ENCODE data around the gene ULK2. TPM values are rescaled to one million over a fixed set of nuclear protein-coding genes. Genes with fewer than 3 reads are reported as not detected.
A peak's percentile ranks its signal among the peaks of the same experiment; 100 is the strongest.

ULK2 gene
- total RNA-seq, 5 donors from 2014 or later (not counting 1 experiment from before 2014, with no cell fraction given), result 9.8 to 18.5 (median 10.5) TPM

GRCh38 chr17:19747829-19748806 is 119.6 kb downstream of the ULK2 start, which contains the start of gene ALDH3A1:
Gene ALDH3A1, minus strand, starts transcription at chr17:19748298. Its CDS starts 3,169 bp downstream, at chr17:19745129.
- Mint-ChIP-seq H3K4me3 (no peak within 1 kb of the TSS), H3K4me1 (peaks cover 0 to 7% (median 4%) of the 10 kb centered on the region in 3 donors), H3K27ac (no peak within 1 kb of the TSS), H3K36me3 (no peaks in the 10 kb centered on the region), H3K9me3 (no peaks in the 10 kb centered on the region), H3K27me3 (peaks cover 6 to 8% of the 10 kb centered on the region in 2 donors)
- ATAC-seq (replicated peaks in 1 of 4) (no peak), DNase-seq (no peak)
- Histone ChIP-seq H3K9me3 (no peaks in the 10 kb centered on the region), H3K27me3 (replicated peaks in 1 of 2; ENCODE audit: control insufficient read depth in 2 of 2, extremely low read depth in 1 of 2, insufficient read depth in 2 of 2, low read length in 1 of 2) (peaks cover 0 to 48% of the 10 kb centered on the region in 2 experiments), H3K27ac (ENCODE audit: low read length) (no peak within 1 kb of the TSS), H3K4me1 (ENCODE audit: control insufficient read depth in 1 of 2, extremely low read depth in 1 of 2, insufficient read depth in 2 of 2, low read length in 2 of 2) (peaks cover 0 to 11% of the 10 kb centered on the region in 2 experiments), H3K36me3 (ENCODE audit: control insufficient read depth in 2 of 2, extremely low read depth in 1 of 2, insufficient read depth in 1 of 2, low read length in 1 of 2) (no peaks in the 10 kb centered on the region), H3K4me3 (ENCODE audit: control insufficient read depth in 1 of 2, extremely low read depth in 1 of 2, low read length in 1 of 2) (no peak within 1 kb of the TSS)
- ChIA-PET POLR2A (no interaction called here), CTCF (interaction anchor here in 1 of 2 donors (0.6 kb wide), 1 partner anchor 28 kb away, joined by 5 read pairs; no protein-coding TSS in a partner anchor)
- 77% methylated on average over 21 of the region's 25 CpGs for WGBS (ENCODE audit: insufficient coverage)

- peaks cover 6 to 7% of the 10 kb centered on the region in 2 donors for H3K27me3 Mint-ChIP-seq
- H3K36me3 ChIP-seq (ENCODE audit: control insufficient read depth in 2 of 2, extremely low read depth in 1 of 2, insufficient read depth in 1 of 2, low read length in 1 of 2), result no peaks in the 10 kb centered on the region
- H3K36me3 Mint-ChIP-seq, result no peaks in the 10 kb centered on the region
- DNase-seq (no peak), ATAC-seq (replicated peaks in 1 of 4) (no peak)
- no peak overlapping the region for H3K4me3 ChIP-seq (ENCODE audit: control insufficient read depth in 1 of 2, extremely low read depth in 1 of 2, low read length in 1 of 2)
- H3K4me3 Mint-ChIP-seq, result no peak overlapping the region
- H3K27ac ChIP-seq (ENCODE audit: low read length), result no peak overlapping the region
- 94% methylated on average over 12 of the region's 13 CpGs for WGBS (ENCODE audit: insufficient coverage)
- H3K9me3 ChIP-seq, result no peaks in the 10 kb centered on the region
- no peaks in the 10 kb centered on the region for H3K9me3 Mint-ChIP-seq
- H3K27ac Mint-ChIP-seq, result no peak overlapping the region
- peaks cover 0 to 11% of the 10 kb centered on the region in 2 experiments for H3K4me1 ChIP-seq (ENCODE audit: control insufficient read depth in 1 of 2, extremely low read depth in 1 of 2, insufficient read depth in 2 of 2, low read length in 2 of 2)
- H3K27me3 ChIP-seq (replicated peaks in 1 of 2; ENCODE audit: control insufficient read depth in 2 of 2, extremely low read depth in 1 of 2, insufficient read depth in 2 of 2, low read length in 1 of 2), result peaks cover 0 to 44% of the 10 kb centered on the region in 2 experiments
- H3K4me1 Mint-ChIP-seq, result peaks cover 0 to 7% (median 4%) of the 10 kb centered on the region in 3 donors
- CTCF ChIA-PET, result no interaction called here
- POLR2A ChIA-PET, result no interaction called here
Measured at GRCh38 chr17:19747159-19747719, 120.5 kb downstream of the ULK2 start.

DNA sequence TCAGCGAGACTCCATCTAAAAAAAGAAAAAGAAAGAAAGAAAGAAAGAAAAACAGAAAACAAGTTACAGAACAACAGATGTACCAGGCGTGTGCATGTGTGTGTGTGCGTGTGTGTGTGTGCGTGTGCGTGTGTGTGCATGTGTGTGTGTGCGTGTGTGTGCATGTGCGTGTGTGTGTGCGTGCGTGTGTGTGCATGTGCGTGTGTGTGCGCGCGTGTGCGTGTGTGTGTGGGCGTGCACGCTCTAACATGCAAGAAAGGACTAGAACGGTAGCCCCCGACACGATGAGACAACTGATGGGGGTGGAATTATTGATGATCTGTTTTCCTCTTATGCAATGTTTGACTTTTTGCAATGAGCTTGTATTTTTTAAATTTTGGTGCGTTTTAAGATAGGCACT is 121.2 kb downstream of the ULK2 start:
- H3K36me3 Mint-ChIP-seq, result no peaks in the 10 kb centered on the region
- H3K4me3 Mint-ChIP-seq, result no peak overlapping the region
- WGBS (ENCODE audit: insufficient coverage), result 83% methylated on average over 13 of the region's 20 CpGs
- H3K9me3 ChIP-seq, result no peaks in the 10 kb centered on the region
- POLR2A ChIA-PET, result no interaction called here
- peaks cover 6 to 7% of the 10 kb centered on the region in 2 donors for H3K27me3 Mint-ChIP-seq
- H3K36me3 ChIP-seq (ENCODE audit: control insufficient read depth in 2 of 2, extremely low read depth in 1 of 2, insufficient read depth in 1 of 2, low read length in 1 of 2), result no peaks in the 10 kb centered on the region
- no peak overlapping the region for H3K4me3 ChIP-seq (ENCODE audit: control insufficient read depth in 1 of 2, extremely low read depth in 1 of 2, low read length in 1 of 2)
- H3K9me3 Mint-ChIP-seq, result no peaks in the 10 kb centered on the region
- peaks cover 0 to 11% of the 10 kb centered on the region in 2 experiments for H3K4me1 ChIP-seq (ENCODE audit: control insufficient read depth in 1 of 2, extremely low read depth in 1 of 2, insufficient read depth in 2 of 2, low read length in 2 of 2)
- peaks cover 0 to 7% (median 4%) of the 10 kb centered on the region in 3 donors for H3K4me1 Mint-ChIP-seq
- ATAC-seq (replicated peaks in 1 of 4) (no peak), DNase-seq (no peak)
- H3K27ac Mint-ChIP-seq, result no peak overlapping the region
- peaks cover 0 to 44% of the 10 kb centered on the region in 2 experiments for H3K27me3 ChIP-seq (replicated peaks in 1 of 2; ENCODE audit: control insufficient read depth in 2 of 2, extremely low read depth in 1 of 2, insufficient read depth in 2 of 2, low read length in 1 of 2)
- H3K27ac ChIP-seq (ENCODE audit: low read length), result no peak overlapping the region
- CTCF ChIA-PET, result interaction anchor here in 1 of 2 donors (0.6 kb wide), 1 partner anchor 78 kb away, joined by 3 read pairs; no protein-coding TSS in a partner anchor

DNA sequence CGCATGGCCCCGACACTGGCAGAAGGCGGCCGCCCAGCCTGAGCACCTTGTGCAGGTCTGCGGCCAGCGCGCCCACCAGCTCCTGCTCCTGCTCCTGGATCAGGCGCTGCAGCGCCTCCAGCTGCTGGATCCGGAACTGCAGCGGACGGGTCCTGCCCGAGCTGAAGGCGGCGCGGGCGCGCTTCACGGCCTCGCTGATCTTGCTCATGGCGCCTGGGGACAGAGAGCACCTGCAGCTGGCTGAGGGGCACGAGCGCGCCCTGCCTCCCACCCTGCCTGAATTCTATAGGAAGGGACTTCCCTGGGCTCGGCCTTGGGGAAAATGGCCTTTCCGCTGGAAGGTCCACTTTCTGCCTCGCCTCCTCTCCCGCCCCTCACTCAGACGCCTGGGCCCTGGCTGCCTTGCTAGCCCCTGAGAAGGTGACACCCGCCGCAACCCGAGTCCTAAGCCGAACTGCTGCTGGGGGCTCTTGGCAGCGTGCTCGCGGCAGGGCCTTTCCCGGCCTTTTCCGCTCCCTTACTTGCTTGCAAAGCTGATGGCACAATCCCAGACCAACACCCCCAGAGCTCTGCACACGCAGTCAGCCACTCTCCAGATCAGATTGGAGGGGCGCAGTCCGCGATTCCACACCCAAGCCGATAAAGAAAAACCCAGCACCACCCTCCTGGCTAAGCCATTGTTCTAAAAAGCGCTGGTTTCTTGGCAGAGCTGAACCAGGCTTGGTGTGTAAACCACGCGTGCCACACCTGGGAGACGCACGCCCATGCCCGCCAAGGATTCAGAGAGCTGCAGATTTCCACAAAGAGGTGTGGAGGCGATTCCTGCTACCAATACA is 122.6 kb downstream of the ULK2 start:
- ATAC-seq (replicated peaks in 1 of 4), result peak; percentile 85 to 97 (median 91)
- Mint-ChIP-seq H3K27me3 (peaks cover 0 to 7% of the 10 kb centered on the region in 2 donors), H3K4me1 (peaks cover 0 to 7% (median 4%) of the 10 kb centered on the region in 3 donors), H3K9me3 (no peaks in the 10 kb centered on the region), H3K36me3 (no peaks in the 10 kb centered on the region), H3K27ac (no peak overlapping the region), H3K4me3 (peak overlapping the region; percentile 53 to 78 (median 59))
- WGBS (ENCODE audit: insufficient coverage), result 45% methylated on average over 48 of the region's 50 CpGs
- no peak overlapping the region for H3K27ac ChIP-seq (ENCODE audit: low read length)
- POLR2A ChIA-PET, result interaction anchor here in 1 of 2 donors (0.6 kb wide), 1 partner anchor 20 kb away, joined by 3 read pairs; no protein-coding TSS in a partner anchor
- H3K36me3 ChIP-seq (ENCODE audit: control insufficient read depth in 2 of 2, extremely low read depth in 1 of 2, insufficient read depth in 1 of 2, low read length in 1 of 2), result no peaks in the 10 kb centered on the region
- peak; percentile 68 to 89 (median 82) for DNase-seq
- H3K4me3 ChIP-seq (ENCODE audit: control insufficient read depth in 1 of 2, extremely low read depth in 1 of 2, low read length in 1 of 2), result peak overlapping the region; percentile 35 to 38
- H3K4me1 ChIP-seq (ENCODE audit: control insufficient read depth in 1 of 2, extremely low read depth in 1 of 2, insufficient read depth in 2 of 2, low read length in 2 of 2), result peaks cover 0 to 11% of the 10 kb centered on the region in 2 experiments
- no peaks in the 10 kb centered on the region for H3K9me3 ChIP-seq
- H3K27me3 ChIP-seq (replicated peaks in 1 of 2; ENCODE audit: control insufficient read depth in 2 of 2, extremely low read depth in 1 of 2, insufficient read depth in 2 of 2, low read length in 1 of 2), result peaks cover 0 to 40% of the 10 kb centered on the region in 2 experiments
- CTCF ChIA-PET, result interaction anchor here (0.6 to 1.4 kb wide), 9 partner anchors 9 to 446 kb away, joined by 3 to 6 read pairs (median 3); no protein-coding TSS in a partner anchor

DNA sequence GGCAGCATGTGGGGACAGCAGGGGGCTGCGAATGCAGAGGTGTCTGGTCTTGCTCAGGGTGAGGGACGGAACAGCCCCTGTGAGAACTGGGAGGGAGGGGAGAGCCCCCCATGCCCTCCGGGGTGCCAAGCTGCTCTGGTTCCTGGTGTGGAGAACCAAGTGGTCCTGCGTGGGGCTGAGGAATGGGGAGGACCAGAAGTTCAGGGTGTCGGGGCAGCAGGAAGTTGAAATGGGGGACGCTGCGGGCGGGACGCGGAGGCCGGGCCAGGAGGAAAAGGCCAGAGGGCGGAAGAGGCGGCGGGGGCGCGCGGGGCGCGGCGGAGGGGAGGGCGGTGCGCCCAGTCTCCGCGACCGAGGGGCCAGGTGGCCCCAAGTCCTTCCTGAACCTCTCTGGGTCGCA is 123.2 kb downstream of the ULK2 start:
- Histone ChIP-seq H3K4me1 (ENCODE audit: control insufficient read depth in 1 of 2, extremely low read depth in 1 of 2, insufficient read depth in 2 of 2, low read length in 2 of 2) (peaks cover 0 to 11% of the 10 kb centered on the region in 2 experiments), H3K4me3 (ENCODE audit: control insufficient read depth in 1 of 2, extremely low read depth in 1 of 2, low read length in 1 of 2) (peak overlapping the region in 1 of 2 donors; percentile 38), H3K36me3 (ENCODE audit: control insufficient read depth in 2 of 2, extremely low read depth in 1 of 2, insufficient read depth in 1 of 2, low read length in 1 of 2) (no peaks in the 10 kb centered on the region), H3K9me3 (no peaks in the 10 kb centered on the region), H3K27me3 (replicated peaks in 1 of 2; ENCODE audit: control insufficient read depth in 2 of 2, extremely low read depth in 1 of 2, insufficient read depth in 2 of 2, low read length in 1 of 2) (peaks cover 0 to 33% of the 10 kb centered on the region in 2 experiments), H3K27ac (ENCODE audit: low read length) (no peak overlapping the region)
- ChIA-PET POLR2A (interaction anchor here in 1 of 2 donors (0.6 kb wide), 1 partner anchor 20 kb away, joined by 3 read pairs; no protein-coding TSS in a partner anchor), CTCF (interaction anchor here (0.6 to 1.4 kb wide), 8 partner anchors 8 to 445 kb away, joined by 3 to 6 read pairs (median 3); no protein-coding TSS in a partner anchor)
- DNase-seq (no peak), ATAC-seq (replicated peaks in 1 of 4) (peak in 3 of 4 experiments; percentile 18 to 59 (median 28))
- Mint-ChIP-seq H3K36me3 (no peaks in the 10 kb centered on the region), H3K27me3 (peaks cover 0 to 7% of the 10 kb centered on the region in 2 donors), H3K9me3 (no peaks in the 10 kb centered on the region), H3K27ac (peak overlapping the region in 1 of 2 donors; percentile 34), H3K4me1 (peaks cover 0 to 7% (median 4%) of the 10 kb centered on the region in 3 donors), H3K4me3 (peak overlapping the region; percentile 71 to 78 (median 74))
- WGBS (ENCODE audit: insufficient coverage), result 6% methylated on average over 18 of the region's 26 CpGs

All from T-cell (primary cell).